Measurements from ENCODE around the gene LZTS2. TPM values are rescaled to one million over a fixed set of nuclear protein-coding genes. Genes with fewer than 3 reads are reported as not detected.

The LZTS2 gene
- total RNA-seq, 1 experiment from 2014 or later, result 69.1 TPM

DNA sequence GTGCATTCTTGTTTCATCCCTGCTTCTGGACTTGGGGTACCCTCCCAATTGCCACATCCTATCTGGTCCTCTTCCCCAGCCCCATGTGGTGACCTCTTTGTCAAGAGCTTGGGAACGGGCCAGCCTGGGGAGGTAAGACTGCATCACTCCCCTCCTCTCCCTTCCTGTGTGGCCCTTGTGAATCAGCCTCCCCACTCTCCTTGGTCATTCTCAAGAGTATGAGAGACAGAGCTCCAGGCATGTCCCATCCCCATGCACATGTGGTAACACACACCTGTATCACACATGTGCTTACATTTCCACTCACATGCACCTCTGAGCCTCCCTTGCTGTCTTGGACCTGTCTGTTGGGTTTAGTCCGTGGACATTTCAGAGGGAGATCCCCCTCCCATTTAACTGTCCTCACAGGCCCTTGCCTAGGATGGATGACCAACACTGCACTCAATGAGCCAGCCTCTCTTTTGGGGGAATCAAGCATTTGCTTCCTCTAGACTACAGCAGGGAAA lies 14.9 kb upstream of the LZTS2 start:
- no CpG with 5 or more reads among the region's 2 CpGs for WGBS (ENCODE audit: extremely low coverage, insufficient read length, low lambda C conversion rate)
- Mint-ChIP-seq H3K4me3 (no peak overlapping the region), H3K27ac (no peak overlapping the region; a peak in 1 of 7 replicates)

More for the DNA sequence above, 14.9 kb upstream of the LZTS2 start:
- H3K27me3 Mint-ChIP-seq (ENCODE audit: low read depth), result no peaks in the 10 kb centered on the region
- Histone ChIP-seq H2BK15ac (ENCODE audit: low read depth, low read length) (no peak overlapping the region), H3K4ac (ENCODE audit: low read depth, low read length) (no peak overlapping the region), H2AFZ (ENCODE audit: low read length) (no peak overlapping the region), H2BK20ac (ENCODE audit: low read depth, low read length, poor library complexity, severe bottlenecking) (no peak overlapping the region), H3T11ph (ENCODE audit: low read length) (no peak overlapping the region), H3K23me2 (ENCODE audit: insufficient read length, low read depth, low read length, poor library complexity, severe bottlenecking) (peaks cover 8% of the 10 kb centered on the region), H4K91ac (ENCODE audit: insufficient read length, low read depth, low read length) (no peak overlapping the region), H3K4me1 (ENCODE audit: insufficient read depth, low read length) (no peaks in the 10 kb centered on the region; the same call in 1 of the 2 replicates), H3K4me2 (ENCODE audit: insufficient read depth, insufficient read length, low read length) (no peak overlapping the region), H2AK5ac (ENCODE audit: insufficient read length, low read length) (no peak overlapping the region), H3K23ac (ENCODE audit: insufficient read length, low read depth, low read length) (no peak overlapping the region), H4K8ac (replicated peaks; ENCODE audit: insufficient read length, low read depth, low read length) (no peak overlapping the region), H3K79me2 (ENCODE audit: insufficient read depth, low read length) (peaks cover 14% of the 10 kb centered on the region; the same call in 1 of the 2 replicates), H3K9me3 (ENCODE audit: control insufficient read depth, low read depth, low read length) (no peaks in the 10 kb centered on the region), H2BK120ac (ENCODE audit: low read depth, low read length, poor library complexity, severe bottlenecking) (no peak overlapping the region), H3K18ac (ENCODE audit: insufficient read length, low read depth, low read length) (no peak overlapping the region), H2BK12ac (ENCODE audit: insufficient read length, low read depth, low read length) (no peak overlapping the region), H3K27ac (ENCODE audit: insufficient read length, low read depth, low read length) (no peak overlapping the region), H3K27me3 (ENCODE audit: insufficient read depth, low read length) (no peaks in the 10 kb centered on the region), H3K14ac (ENCODE audit: insufficient read depth, low read length) (no peak overlapping the region), H4K20me1 (ENCODE audit: control insufficient read depth, insufficient read depth, insufficient read length) (no peaks in the 10 kb centered on the region), H3K56ac (ENCODE audit: insufficient read length, low read depth, low read length) (no peak overlapping the region), H3K79me1 (ENCODE audit: insufficient read depth, low read depth, low read length, poor library complexity, severe bottlenecking) (peaks cover 14% of the 10 kb centered on the region), H3K9ac (ENCODE audit: extremely low read depth, insufficient read length, low read length) (no peak overlapping the region), H2BK5ac (ENCODE audit: insufficient read length, low read length) (no peak overlapping the region), H4K5ac (ENCODE audit: insufficient read length, low read depth, low read length) (no peak overlapping the region)
- H3K9me3 Mint-ChIP-seq, result peaks cover 0 to 2% of the 10 kb centered on the region in 2 experiments; a peak in 3 of 5 replicates
- TF ChIP-seq, protein P1, sequence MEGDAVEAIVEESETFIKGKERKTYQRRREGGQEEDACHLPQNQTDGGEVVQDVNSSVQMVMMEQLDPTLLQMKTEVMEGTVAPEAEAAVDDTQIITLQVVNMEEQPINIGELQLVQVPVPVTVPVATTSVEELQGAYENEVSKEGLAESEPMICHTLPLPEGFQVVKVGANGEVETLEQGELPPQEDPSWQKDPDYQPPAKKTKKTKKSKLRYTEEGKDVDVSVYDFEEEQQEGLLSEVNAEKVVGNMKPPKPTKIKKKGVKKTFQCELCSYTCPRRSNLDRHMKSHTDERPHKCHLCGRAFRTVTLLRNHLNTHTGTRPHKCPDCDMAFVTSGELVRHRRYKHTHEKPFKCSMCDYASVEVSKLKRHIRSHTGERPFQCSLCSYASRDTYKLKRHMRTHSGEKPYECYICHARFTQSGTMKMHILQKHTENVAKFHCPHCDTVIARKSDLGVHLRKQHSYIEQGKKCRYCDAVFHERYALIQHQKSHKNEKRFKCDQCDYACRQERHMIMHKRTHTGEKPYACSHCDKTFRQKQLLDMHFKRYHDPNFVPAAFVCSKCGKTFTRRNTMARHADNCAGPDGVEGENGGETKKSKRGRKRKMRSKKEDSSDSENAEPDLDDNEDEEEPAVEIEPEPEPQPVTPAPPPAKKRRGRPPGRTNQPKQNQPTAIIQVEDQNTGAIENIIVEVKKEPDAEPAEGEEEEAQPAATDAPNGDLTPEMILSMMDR (conservative IDR thresholded peaks at IDR 0.05), result no peak
- no peak for DNase-seq
- peaks cover 15 to 37% (median 33%) of the 10 kb centered on the region in 3 experiments; a peak in 6 of 7 replicates for H3K36me3 Mint-ChIP-seq (ENCODE audit: insufficient read depth in 1 of 3, low read depth in 3 of 3)
- H3K4me1 Mint-ChIP-seq, result peaks cover 9 to 16% of the 10 kb centered on the region in 2 experiments
